ENCODE measurements around the gene SLC34A3. TPM values are rescaled to one million over a fixed set of nuclear protein-coding genes. Genes with fewer than 3 reads are reported as not detected.

The SLC34A3 gene
- total RNA-seq, 1 experiment from 2014 or later, result not detected

DNA sequence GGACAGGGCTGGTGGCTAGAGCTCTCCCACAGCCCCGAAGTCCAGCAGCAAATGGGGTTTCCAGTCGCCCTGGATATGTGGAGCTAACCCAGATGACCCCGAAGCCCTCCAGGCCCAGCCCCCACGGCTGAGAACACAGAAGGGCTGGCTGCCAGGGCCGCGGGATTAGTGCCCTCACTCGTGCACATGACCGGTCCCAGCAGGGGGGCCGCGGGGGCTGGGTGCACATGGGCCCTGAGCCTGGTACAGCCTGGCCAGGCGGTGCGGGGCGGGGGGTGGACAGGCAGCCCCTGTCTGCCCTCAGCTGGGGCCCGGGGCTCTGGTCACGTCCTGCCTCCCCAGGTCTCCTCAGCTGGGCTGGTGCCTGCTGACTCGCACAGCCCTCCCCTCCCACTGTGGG is 36.3 kb upstream of the SLC34A3 start:
- Histone ChIP-seq H3K27me3 (replicated peaks; ENCODE audit: insufficient read depth, low read depth, low read length, poor library complexity) (no peaks in the 10 kb centered on the region), H3K27ac (ENCODE audit: low read depth, low read length, poor library complexity, severe bottlenecking) (no peak overlapping the region), H3K4me3 (ENCODE audit: low read depth, low read length, poor library complexity, severe bottlenecking) (no peak overlapping the region), H3K9me3 (ENCODE audit: low read depth, low read length, poor library complexity, severe bottlenecking) (no peaks in the 10 kb centered on the region), H3K4me1 (ENCODE audit: insufficient read depth, low read length, poor library complexity, severe bottlenecking) (peaks cover 12% of the 10 kb centered on the region), H3K36me3 (ENCODE audit: insufficient read depth, low read length, poor library complexity, severe bottlenecking) (peaks cover 2% of the 10 kb centered on the region)
- no peak for DNase-seq (ENCODE audit: low spot score)
- POLR2A ChIA-PET (ENCODE audit: low non-redundant PET), result interaction anchor here (0.6 kb wide), 1 partner anchor 9 kb away, joined by 3 read pairs; no protein-coding TSS in a partner anchor
- CTCF ChIA-PET, result interaction anchor here (0.7 kb wide), 1 partner anchor 42 kb away, joined by 3 read pairs; no protein-coding TSS in a partner anchor
- TF ChIP-seq EZH2 (IDR thresholded peaks at IDR 0.05; ENCODE audit: borderline replicate concordance, low read depth, low read length, poor library complexity, severe bottlenecking), result no peak
- TF ChIP-seq, protein P1, sequence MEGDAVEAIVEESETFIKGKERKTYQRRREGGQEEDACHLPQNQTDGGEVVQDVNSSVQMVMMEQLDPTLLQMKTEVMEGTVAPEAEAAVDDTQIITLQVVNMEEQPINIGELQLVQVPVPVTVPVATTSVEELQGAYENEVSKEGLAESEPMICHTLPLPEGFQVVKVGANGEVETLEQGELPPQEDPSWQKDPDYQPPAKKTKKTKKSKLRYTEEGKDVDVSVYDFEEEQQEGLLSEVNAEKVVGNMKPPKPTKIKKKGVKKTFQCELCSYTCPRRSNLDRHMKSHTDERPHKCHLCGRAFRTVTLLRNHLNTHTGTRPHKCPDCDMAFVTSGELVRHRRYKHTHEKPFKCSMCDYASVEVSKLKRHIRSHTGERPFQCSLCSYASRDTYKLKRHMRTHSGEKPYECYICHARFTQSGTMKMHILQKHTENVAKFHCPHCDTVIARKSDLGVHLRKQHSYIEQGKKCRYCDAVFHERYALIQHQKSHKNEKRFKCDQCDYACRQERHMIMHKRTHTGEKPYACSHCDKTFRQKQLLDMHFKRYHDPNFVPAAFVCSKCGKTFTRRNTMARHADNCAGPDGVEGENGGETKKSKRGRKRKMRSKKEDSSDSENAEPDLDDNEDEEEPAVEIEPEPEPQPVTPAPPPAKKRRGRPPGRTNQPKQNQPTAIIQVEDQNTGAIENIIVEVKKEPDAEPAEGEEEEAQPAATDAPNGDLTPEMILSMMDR (conservative IDR thresholded peaks at IDR 0.05; ENCODE audit: low read depth, low read length), result no peak
- BruUV-seq (replicated peaks), result no TSS peak
- intact Hi-C loops (cut with micrococcal nuclease; ENCODE audit: unreplicated experiment), result no loop called here

DNA sequence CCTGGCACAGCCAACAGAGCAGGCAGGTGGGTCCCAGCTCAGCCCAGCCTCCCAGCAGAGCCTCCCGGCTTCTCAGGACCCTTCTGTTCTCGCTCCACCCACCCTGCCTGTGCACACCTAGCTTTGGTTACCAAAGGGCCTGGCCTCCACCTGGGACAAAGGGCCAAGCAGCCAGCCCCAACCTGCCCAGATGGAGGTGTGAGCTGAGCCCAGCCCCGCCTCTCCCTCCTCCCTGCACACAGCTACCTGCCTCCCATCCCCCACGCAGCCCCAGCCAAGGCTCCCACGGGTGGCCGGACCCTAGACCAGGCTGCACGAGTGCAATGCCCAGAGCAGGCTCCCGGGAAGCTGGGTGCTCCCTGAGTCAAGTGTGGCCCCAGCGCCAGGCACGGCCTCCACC is 35.8 kb upstream of the SLC34A3 start:
- H3K36me3 ChIP-seq (ENCODE audit: insufficient read depth, low read length, poor library complexity, severe bottlenecking), result peaks cover 2% of the 10 kb centered on the region
- DNase-seq (ENCODE audit: low spot score), result no peak
- H3K27ac ChIP-seq (ENCODE audit: low read depth, low read length, poor library complexity, severe bottlenecking), result no peak overlapping the region
- peaks cover 13% of the 10 kb centered on the region for H3K4me1 ChIP-seq (ENCODE audit: insufficient read depth, low read length, poor library complexity, severe bottlenecking)
- H3K27me3 ChIP-seq (replicated peaks; ENCODE audit: insufficient read depth, low read depth, low read length, poor library complexity), result no peaks in the 10 kb centered on the region
- POLR2A ChIA-PET (ENCODE audit: low non-redundant PET), result interaction anchor here (0.6 kb wide), 1 partner anchor 10 kb away, joined by 3 read pairs; no protein-coding TSS in a partner anchor
- TF ChIP-seq, protein P1 (conservative IDR thresholded peaks at IDR 0.05; ENCODE audit: low read depth, low read length), result no peak
- no peak for TF ChIP-seq EZH2 (IDR thresholded peaks at IDR 0.05; ENCODE audit: borderline replicate concordance, low read depth, low read length, poor library complexity, severe bottlenecking)
- no TSS peak for BruUV-seq (replicated peaks)
- H3K9me3 ChIP-seq (ENCODE audit: low read depth, low read length, poor library complexity, severe bottlenecking), result no peaks in the 10 kb centered on the region
- intact Hi-C loops (cut with micrococcal nuclease; ENCODE audit: unreplicated experiment), result no loop called here
- CTCF ChIA-PET, result interaction anchor here (0.7 kb wide), 1 partner anchor 42 kb away, joined by 3 read pairs; no protein-coding TSS in a partner anchor
- no peak overlapping the region for H3K4me3 ChIP-seq (ENCODE audit: low read depth, low read length, poor library complexity, severe bottlenecking)

DNA sequence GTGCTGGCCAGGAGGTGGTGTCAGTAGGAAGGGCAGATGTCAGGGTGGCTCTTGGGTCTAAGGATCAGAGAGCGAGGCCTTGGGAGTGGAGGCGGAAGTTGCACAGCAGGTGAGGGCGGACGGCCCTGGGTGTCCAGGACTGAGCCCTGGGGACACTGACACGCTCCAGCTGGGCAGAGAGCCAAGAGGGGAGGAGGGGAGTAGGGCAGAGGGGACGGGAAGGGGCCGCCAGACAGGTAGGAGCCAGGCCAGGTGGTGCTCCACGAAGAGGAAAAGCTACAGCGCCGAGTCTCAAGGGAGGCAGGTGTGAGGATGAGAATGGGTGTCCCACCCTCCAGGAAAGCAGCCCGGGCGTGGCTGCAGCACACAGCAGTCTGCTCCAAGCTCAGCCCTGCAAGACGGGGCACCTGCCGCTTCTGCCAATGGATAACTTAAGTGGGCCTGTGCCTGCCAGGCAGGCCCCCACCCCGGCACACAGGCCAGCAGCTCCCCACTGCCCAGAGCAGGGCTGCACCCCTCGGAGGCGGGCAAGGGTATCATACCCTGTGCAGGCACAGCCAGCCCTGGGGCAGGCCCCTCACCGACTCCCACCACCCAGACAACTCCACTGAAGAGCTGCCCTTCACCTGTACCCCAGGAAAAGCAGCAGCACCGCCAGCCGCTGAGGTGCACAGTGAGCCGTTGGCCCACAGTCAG is 35.0 kb upstream of the SLC34A3 start:
- Histone ChIP-seq H3K36me3 (ENCODE audit: insufficient read depth, low read length, poor library complexity, severe bottlenecking) (peaks cover 2% of the 10 kb centered on the region), H3K9me3 (ENCODE audit: low read depth, low read length, poor library complexity, severe bottlenecking) (no peaks in the 10 kb centered on the region), H3K4me3 (ENCODE audit: low read depth, low read length, poor library complexity, severe bottlenecking) (no peak overlapping the region), H3K4me1 (ENCODE audit: insufficient read depth, low read length, poor library complexity, severe bottlenecking) (peaks cover 13% of the 10 kb centered on the region), H3K27ac (ENCODE audit: low read depth, low read length, poor library complexity, severe bottlenecking) (no peak overlapping the region), H3K27me3 (replicated peaks; ENCODE audit: insufficient read depth, low read depth, low read length, poor library complexity) (no peaks in the 10 kb centered on the region)
- BruUV-seq (replicated peaks), result no TSS peak
- TF ChIP-seq, protein P1 (conservative IDR thresholded peaks at IDR 0.05; ENCODE audit: low read depth, low read length), result no peak
- no peak for TF ChIP-seq EZH2 (IDR thresholded peaks at IDR 0.05; ENCODE audit: borderline replicate concordance, low read depth, low read length, poor library complexity, severe bottlenecking)
- ChIA-PET POLR2A (ENCODE audit: low non-redundant PET) (no interaction called here), CTCF (interaction anchor here (0.6 kb wide), 2 partner anchors 62 to 128 kb away, joined by 5 to 6 read pairs; no protein-coding TSS in a partner anchor)
- intact Hi-C loops (cut with micrococcal nuclease; ENCODE audit: unreplicated experiment), result no loop called here
- DNase-seq (ENCODE audit: low spot score), result no peak

Data from A673 (cell line).